Spleen (tissue), 11 donors: ENCODE measurements around the gene USP10. TPM values are rescaled to one million over a fixed set of nuclear protein-coding genes. Genes with fewer than 3 reads are reported as not detected.
A peak's percentile ranks its signal among the peaks of the same experiment; 100 is the strongest.

Experiments used
- DNase-seq: peaks from one replicate; pipeline ENCODE4 v3.0.0-alpha.2; 2020
- H3K27ac ChIP-seq, 8 donors: fragments of 200-600 bp; sonication (generic) in 7 of 8; 1 replicate in 4 of 8; 2 replicates in 4 of 8; pipeline versions ENCODE4 v1.5.0 to v1.8.0; 2016 to 2021; ENCODE audit warnings: inconsistent platforms in 4 of 8, mild to moderate bottlenecking in 4 of 8, moderate library complexity in 1 of 8
- H3K27me3 ChIP-seq, 7 donors: fragments of 200-600 bp; sonication (generic) in 6 of 7; replicated peaks in 1 of 7; 1 replicate in 4 of 7; 2 replicates in 3 of 7; pipeline versions ENCODE4 v1.5.0 to v1.8.0; 2016 to 2021; ENCODE audit warnings: inconsistent platforms in 3 of 7, mild to moderate bottlenecking in 1 of 7
- H3K36me3 ChIP-seq, 6 donors: fragments of 200-600 bp; sonication (generic) in 5 of 6; 1 replicate in 4 of 6; 2 replicates in 2 of 6; pipeline versions ENCODE4 v1.5.0 to v1.8.0; 2016 to 2021; ENCODE audit warnings: inconsistent platforms in 2 of 6
- H3K4me1 ChIP-seq, 6 donors: fragments of 200-600 bp; sonication (generic) in 5 of 6; 1 replicate in 3 of 6; 2 replicates in 3 of 6; pipeline versions ENCODE4 v1.5.0 to v1.8.0; 2016 to 2021; ENCODE audit warnings: inconsistent platforms in 3 of 6
- H3K4me3 ChIP-seq, 8 donors: fragments of 200-600 bp; sonication (generic) in 7 of 8; 1 replicate in 4 of 8; 2 replicates in 4 of 8; pipeline versions ENCODE4 v1.5.0 to v1.8.0; 2016 to 2021; ENCODE audit warnings: inconsistent platforms in 4 of 8, mild to moderate bottlenecking in 4 of 8, moderate library complexity in 2 of 8
- H3K9me3 ChIP-seq, 8 donors: fragments of 200-600 bp; sonication (generic) in 7 of 8; 1 replicate in 4 of 8; 2 replicates in 4 of 8; pipeline versions ENCODE4 v1.5.0 to v1.8.0; 2016 to 2021; ENCODE audit warnings: inconsistent platforms in 4 of 8
- CTCF ChIP-seq, 11 experiments: fragments of 200-600 bp in 7 of 11; fragments of 450-650 bp in 4 of 11; sonication (generic) in 4 of 11; IDR thresholded peaks in 8 of 11; conservative IDR thresholded peaks in 3 of 11; 1 replicate in 7 of 11; 2 replicates in 4 of 11; pipeline versions ENCODE4 v1.4.0 to v1.8.0; 2016 to 2021; ENCODE audit warnings: antibody characterized with exemption in 11 of 11, inconsistent platforms in 4 of 11, mild to moderate bottlenecking in 1 of 11
- POLR2A ChIP-seq, 3 donors: fragments of 450-650 bp; IDR thresholded peaks; one replicate each; pipeline ENCODE4 v1.5.1; 2017; ENCODE audit warnings: antibody characterized with exemption in 3 of 3, mild to moderate bottlenecking in 1 of 3
- POLR2AphosphoS5 ChIP-seq, 3 donors: sonication (generic); formaldehyde crosslinking; IDR thresholded peaks; one replicate each; pipeline ENCODE4 v1.5.1; 2017; ENCODE audit warnings: antibody characterized with exemption in 3 of 3
- WGBS, 5 donors: extraction: QIAGEN DNeasy Blood & Tissue Kit in 3 of 5; methylation state at CpG; one replicate each; pipeline versions ENCODE4 v1.1.5 to v1.1.7; 2013 to 2018; 5-methylcytosine and 5-hydroxymethylcytosine counted together
- intact Hi-C: fragments of 100-400 bp; cut with DNase I; formaldehyde crosslinking; loops from one replicate; pipeline ENCODE4 v1.15.0; 2023; ENCODE audit warnings: low total_unique reads
- polyA plus RNA-seq, 3 donors: library from polyadenylated mRNA; stranded (reverse); fragments of 200-250 nt; gene quantifications; one replicate each; pipeline ENCODE4 v1.2.1, GENCODE V29; 2013
- total RNA-seq, 7 donors: library from RNA; depleted of rRNA in 3 of 7; stranded (reverse); fragments of >200 nt in 3 of 7; fragmentation: NEBNext Ultra II Directional in 4 of 7; extraction: Animal tissue kit (Norgen Biotek cat#: 25700) in 4 of 7; gene quantifications; one replicate each; pipeline versions ENCODE4 v1.1.0 to v1.2.1, GENCODE V29; 2016 to 2021
- donor health status: healthy with polysubstance abuse.
- donor health status: DM: no; HTN: no; CAD: no; lungs with moderate emphysema.
- donor health status: DM: no; HTN: no; CAD: no.
- donor health status: Bipolar disorder and iron deficiency.
- donor health status: healthy.
- donor health status: DM: no; HTN: no; CAD: no.
- donor health status: DM: yes; HTN: yes; CAD: no.

Gene USP10
- total and polyA plus RNA-seq, 10 donors = 28.1 to 105 (median 79.5) TPM

DNA sequence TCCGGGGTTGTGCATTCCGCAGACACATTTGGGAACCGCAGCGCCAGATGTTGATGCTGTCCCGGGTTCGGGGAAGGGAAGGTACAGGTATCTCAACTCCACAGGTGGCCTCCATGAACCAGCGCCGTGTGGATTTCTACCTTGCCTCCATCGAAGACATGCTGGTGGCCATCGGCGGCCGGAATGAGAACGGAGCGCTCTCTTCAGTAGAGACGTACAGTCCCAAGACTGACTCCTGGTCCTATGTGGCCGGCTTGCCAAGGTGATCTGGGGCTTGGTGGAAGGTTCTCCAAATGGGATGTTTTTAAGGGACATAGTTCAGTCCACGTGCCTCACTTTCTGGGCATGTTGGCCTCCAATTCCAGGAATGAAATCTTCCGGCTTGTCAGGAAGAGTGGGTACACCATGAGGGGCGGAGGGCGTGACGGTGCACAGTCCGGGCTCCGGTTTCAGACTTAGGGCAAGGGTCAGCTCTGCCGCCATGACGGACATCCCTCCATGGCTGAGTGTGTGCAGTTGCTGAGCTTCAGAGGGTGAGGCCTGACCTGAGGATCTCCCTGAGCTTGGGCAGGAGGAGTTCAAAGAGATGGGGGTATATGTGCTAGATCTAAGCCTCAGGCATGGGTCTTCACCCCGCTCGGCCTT, 40.0 kb upstream of the USP10 start:
- 93 to 98% (median 96%) methylated on average over 25 to 27 of the region's 27 CpGs for WGBS, 5 donors
- no peaks in the 10 kb centered on the region for H3K9me3 ChIP-seq
- peaks cover 17 to 60% (median 40%) of the 10 kb centered on the region in 6 donors for H3K4me1 ChIP-seq
- intact Hi-C loops = no loop called here
- H3K36me3 ChIP-seq = peaks cover 11 to 91% (median 79%) of the 10 kb centered on the region in 6 donors
- H3K4me3 ChIP-seq = no peak overlapping the region
- peak; percentile 70 for DNase-seq
- H3K27me3 ChIP-seq = no peaks in the 10 kb centered on the region
- H3K27ac ChIP-seq = no peak overlapping the region
- TF ChIP-seq POLR2A (IDR thresholded peaks at IDR 0.05) (no peak), CTCF (IDR thresholded peaks at IDR 0.05 in 8 of 11, conservative IDR thresholded peaks at IDR 0.05 in 3 of 11) (no peak), POLR2AphosphoS5 (IDR thresholded peaks at IDR 0.05) (peak in 1 of 3 donors; percentile 33)

GRCh38 chr16:84660973-84661372, 38.8 kb upstream of the USP10 start:
- H3K36me3 ChIP-seq = peaks cover 11 to 96% (median 82%) of the 10 kb centered on the region in 6 donors
- WGBS, 5 donors = 85 to 91% (median 87%) methylated on average over 7 of the region's 7 CpGs

GRCh38 chr16:84661418-84662060, 38.3 kb upstream of the USP10 start:
- TF ChIP-seq CTCF (IDR thresholded peaks at IDR 0.05 in 8 of 11, conservative IDR thresholded peaks at IDR 0.05 in 3 of 11) (no peak), POLR2AphosphoS5 (IDR thresholded peaks at IDR 0.05) (peak in 2 of 3 donors; percentile 29 to 67), POLR2A (IDR thresholded peaks at IDR 0.05) (no peak)
- peak; percentile 71 for DNase-seq
- 94 to 97% (median 96%) methylated on average over 34 to 51 of the region's 51 CpGs for WGBS, 5 donors

More at GRCh38 chr16:84660973-84661372, 38.8 kb upstream of the USP10 start:
- H3K9me3 ChIP-seq = no peaks in the 10 kb centered on the region
- no peak for TF ChIP-seq POLR2AphosphoS5 (IDR thresholded peaks at IDR 0.05)
- TF ChIP-seq POLR2A (IDR thresholded peaks at IDR 0.05) = no peak
- TF ChIP-seq CTCF (IDR thresholded peaks at IDR 0.05 in 8 of 11, conservative IDR thresholded peaks at IDR 0.05 in 3 of 11) = no peak
- H3K4me1 ChIP-seq = peaks cover 10 to 56% (median 34%) of the 10 kb centered on the region in 6 donors
- no peak overlapping the region for H3K4me3 ChIP-seq
- intact Hi-C loops = no loop called here
- no peak overlapping the region for H3K27ac ChIP-seq
- no peak for DNase-seq
- H3K27me3 ChIP-seq = no peaks in the 10 kb centered on the region

DNA sequence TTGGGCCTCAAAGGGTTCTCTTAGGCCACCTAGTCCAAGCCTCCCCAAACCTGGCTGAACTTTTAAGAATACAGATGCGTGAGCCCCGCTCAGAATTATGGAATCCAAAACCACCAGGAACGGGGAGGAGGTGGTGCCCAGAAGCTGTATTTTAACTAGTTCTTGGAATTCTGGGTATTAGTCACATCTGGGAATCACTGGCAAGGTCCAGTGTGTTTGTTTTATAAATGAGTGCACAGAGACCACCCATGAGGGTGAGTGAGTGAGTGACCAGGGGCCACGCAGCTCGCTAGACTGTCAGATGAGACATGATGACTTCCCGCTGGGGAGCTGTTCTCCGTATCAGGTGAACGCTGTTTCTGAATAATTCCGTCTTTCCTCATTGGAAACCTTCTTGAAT, 37.3 kb upstream of the USP10 start:
- Histone ChIP-seq H3K9me3 (no peaks in the 10 kb centered on the region), H3K4me1 (peaks cover 0 to 41% (median 21%) of the 10 kb centered on the region in 6 donors), H3K27me3 (no peaks in the 10 kb centered on the region), H3K36me3 (peaks cover 5 to 100% (median 77%) of the 10 kb centered on the region in 6 donors), H3K4me3 (no peak overlapping the region), H3K27ac (no peak overlapping the region)
- TF ChIP-seq CTCF (IDR thresholded peaks at IDR 0.05 in 8 of 11, conservative IDR thresholded peaks at IDR 0.05 in 3 of 11) = no peak
- TF ChIP-seq POLR2AphosphoS5 (IDR thresholded peaks at IDR 0.05) = no peak
- no peak for TF ChIP-seq POLR2A (IDR thresholded peaks at IDR 0.05)
- intact Hi-C loops = no loop called here
- peak; percentile 23 for DNase-seq
- WGBS, 5 donors = 94 to 97% (median 96%) methylated on average over 9 of the region's 9 CpGs

More at GRCh38 chr16:84661418-84662060, 38.3 kb upstream of the USP10 start:
- H3K4me1 ChIP-seq = peaks cover 5 to 50% (median 28%) of the 10 kb centered on the region in 6 donors
- H3K27ac ChIP-seq = no peak overlapping the region
- H3K36me3 ChIP-seq = peaks cover 11 to 100% (median 85%) of the 10 kb centered on the region in 6 donors
- H3K9me3 ChIP-seq = no peaks in the 10 kb centered on the region
- no peak overlapping the region for H3K4me3 ChIP-seq
- no peaks in the 10 kb centered on the region for H3K27me3 ChIP-seq
- intact Hi-C loops = no loop called here
